OCI-LY7 (cell line): ENCODE data around the gene MRPS22.

ENCODE experiments used
- CTCF ChIP-seq: fragments of 200-600 bp; sonication (generic); conservative IDR thresholded peaks from 2 replicates; pipeline ENCODE4 v1.5.1; 2014; ENCODE audit warnings: mild to moderate bottlenecking, antibody characterized with exemption, low read length, moderate library complexity, mixed read lengths
- EZH2phosphoT487 ChIP-seq: fragments of 200-600 bp; sonication (generic); IDR thresholded peaks from 2 replicates; pipeline ENCODE4 v1.6.1; 2018; ENCODE audit warnings: low read depth, borderline replicate concordance, mild to moderate bottlenecking, mixed run types, antibody characterized with exemption, low read length, moderate library complexity, mixed read lengths

DNA sequence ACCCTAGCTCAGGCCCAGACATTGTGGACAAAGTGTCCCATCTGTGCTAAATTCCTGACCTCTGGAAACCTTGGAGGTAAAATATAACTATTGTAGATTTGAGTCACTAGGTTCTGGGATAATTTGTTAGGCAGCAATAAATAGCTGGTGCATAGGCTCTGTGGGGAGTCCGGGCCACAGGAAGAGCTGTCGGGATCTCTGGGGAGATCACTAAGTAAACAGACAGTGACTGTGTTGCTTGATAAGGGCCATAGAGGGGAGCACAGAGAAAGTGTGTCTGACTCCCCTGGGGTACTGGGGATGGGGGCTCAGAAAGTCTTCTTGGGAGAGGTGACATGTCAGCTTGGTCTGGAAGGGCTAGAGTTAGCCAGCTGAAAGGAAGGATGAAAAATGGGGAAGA, 37.7 kb upstream of the MRPS22 start:
- no peak for TF ChIP-seq CTCF
- no peak for TF ChIP-seq EZH2phosphoT487
